WERI-Rb-1 (cell line): ENCODE results near the gene SNAP23.

Source experiments
- DNase-seq: peaks from one replicate; pipeline ENCODE4 v3.0.0-alpha.2; 2020
- H3K27ac ChIP-seq: fragments of 250-450 bp; sonication (Bioruptor Pico); 2 replicates; pipeline ENCODE4 v1.5.1; 2020; ENCODE audit warnings: mild to moderate bottlenecking, moderate library complexity
- H3K27me3 ChIP-seq: fragments of 250-450 bp; sonication (Bioruptor Pico); 2 replicates; pipeline ENCODE4 v1.5.1; 2021; ENCODE audit warnings: mild to moderate bottlenecking, low read depth, moderate library complexity; ENCODE audit not compliant: insufficient read depth, severe bottlenecking
- H3K36me3 ChIP-seq: fragments of 250-450 bp; sonication (Bioruptor Pico); 2 replicates; pipeline ENCODE4 v1.5.1; 2020; ENCODE audit warnings: mild to moderate bottlenecking, moderate library complexity
- H3K4me3 ChIP-seq: 2 replicates; pipeline ENCODE4 v1.5.1; 2011; ENCODE audit warnings: low read depth, mild to moderate bottlenecking, control low read depth, low read length
- H3K9me3 ChIP-seq: fragments of 250-450 bp; sonication (Bioruptor Pico); 2 replicates; pipeline ENCODE4 v1.5.1; 2021; ENCODE audit warnings: mild to moderate bottlenecking, moderate library complexity; ENCODE audit not compliant: severe bottlenecking
- TF ChIP-seq, protein P1 (sequence below): IDR thresholded peaks from 2 replicates; pipeline ENCODE4 v1.5.1; 2011; ENCODE audit warnings: low read depth, mild to moderate bottlenecking, control low read depth, inconsistent platforms, low read length

SNAP23 gene

DNA sequence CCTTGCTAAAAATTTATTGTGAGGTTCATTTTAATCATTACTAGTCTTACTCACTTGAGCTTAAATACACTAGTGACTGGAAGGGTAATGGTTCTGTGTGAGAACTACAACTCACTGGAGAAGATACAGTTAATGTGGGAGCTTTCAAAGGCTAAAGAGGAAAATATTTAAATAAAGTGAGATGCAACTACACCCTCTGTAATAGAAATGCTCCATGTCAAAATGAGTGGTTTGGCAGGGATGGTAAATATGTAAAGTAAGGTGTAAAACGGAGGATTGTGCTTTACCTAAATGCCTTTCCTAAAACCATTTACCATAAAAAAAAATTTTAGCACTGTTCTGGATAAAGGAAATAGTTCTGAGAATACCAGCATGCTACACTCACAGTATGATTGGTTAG lies 37.8 kb downstream of the SNAP23 start:
- TF ChIP-seq, protein P1, sequence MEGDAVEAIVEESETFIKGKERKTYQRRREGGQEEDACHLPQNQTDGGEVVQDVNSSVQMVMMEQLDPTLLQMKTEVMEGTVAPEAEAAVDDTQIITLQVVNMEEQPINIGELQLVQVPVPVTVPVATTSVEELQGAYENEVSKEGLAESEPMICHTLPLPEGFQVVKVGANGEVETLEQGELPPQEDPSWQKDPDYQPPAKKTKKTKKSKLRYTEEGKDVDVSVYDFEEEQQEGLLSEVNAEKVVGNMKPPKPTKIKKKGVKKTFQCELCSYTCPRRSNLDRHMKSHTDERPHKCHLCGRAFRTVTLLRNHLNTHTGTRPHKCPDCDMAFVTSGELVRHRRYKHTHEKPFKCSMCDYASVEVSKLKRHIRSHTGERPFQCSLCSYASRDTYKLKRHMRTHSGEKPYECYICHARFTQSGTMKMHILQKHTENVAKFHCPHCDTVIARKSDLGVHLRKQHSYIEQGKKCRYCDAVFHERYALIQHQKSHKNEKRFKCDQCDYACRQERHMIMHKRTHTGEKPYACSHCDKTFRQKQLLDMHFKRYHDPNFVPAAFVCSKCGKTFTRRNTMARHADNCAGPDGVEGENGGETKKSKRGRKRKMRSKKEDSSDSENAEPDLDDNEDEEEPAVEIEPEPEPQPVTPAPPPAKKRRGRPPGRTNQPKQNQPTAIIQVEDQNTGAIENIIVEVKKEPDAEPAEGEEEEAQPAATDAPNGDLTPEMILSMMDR: no peak
- Histone ChIP-seq H3K27me3 (no peaks in the 10 kb centered on the region), H3K4me3 (no peak overlapping the region), H3K36me3 (peaks cover 25% of the 10 kb centered on the region), H3K9me3 (no peaks in the 10 kb centered on the region), H3K27ac (no peak overlapping the region)
- no peak for DNase-seq

DNA sequence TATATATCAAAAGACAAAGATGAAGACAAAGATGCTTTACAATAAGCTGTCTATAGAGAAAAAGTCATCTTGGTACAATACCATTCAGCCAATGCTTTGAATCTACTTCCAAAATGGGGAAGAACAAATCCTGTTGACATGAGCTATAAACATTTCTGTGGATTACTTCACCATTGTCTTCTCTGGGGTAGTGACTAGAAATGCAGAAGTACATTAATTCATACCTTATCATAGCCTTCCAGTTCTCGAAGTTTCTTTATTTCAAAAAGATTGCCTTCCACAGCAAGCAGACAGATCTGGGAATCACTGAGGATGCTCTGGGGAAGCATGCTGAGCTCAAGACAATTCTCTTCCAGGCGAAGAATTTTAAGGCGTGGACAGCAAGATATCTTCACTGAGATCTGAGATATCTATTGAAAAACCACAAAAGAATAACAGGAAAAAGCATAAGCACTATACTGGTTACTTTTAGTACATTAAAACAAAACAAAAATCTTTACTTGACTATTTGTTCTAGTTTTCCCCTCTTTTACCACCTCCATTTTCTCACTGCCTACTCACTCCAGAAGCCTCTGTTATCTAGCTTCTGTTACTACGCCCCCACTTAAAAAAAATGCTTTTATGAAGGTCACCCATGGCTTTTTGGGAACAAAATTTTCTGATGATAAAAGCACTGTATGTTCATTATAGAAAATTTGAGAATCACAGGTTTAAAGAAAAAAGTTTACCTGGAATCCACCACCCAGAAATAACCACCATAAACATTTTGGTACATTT lies 49.6 kb downstream of the SNAP23 start:
- Histone ChIP-seq H3K36me3 (peaks cover 52% of the 10 kb centered on the region), H3K27me3 (no peaks in the 10 kb centered on the region), H3K27ac (no peak overlapping the region), H3K4me3 (no peak overlapping the region), H3K9me3 (no peaks in the 10 kb centered on the region)
- DNase-seq: no peak
- TF ChIP-seq, protein P1: no peak

DNA sequence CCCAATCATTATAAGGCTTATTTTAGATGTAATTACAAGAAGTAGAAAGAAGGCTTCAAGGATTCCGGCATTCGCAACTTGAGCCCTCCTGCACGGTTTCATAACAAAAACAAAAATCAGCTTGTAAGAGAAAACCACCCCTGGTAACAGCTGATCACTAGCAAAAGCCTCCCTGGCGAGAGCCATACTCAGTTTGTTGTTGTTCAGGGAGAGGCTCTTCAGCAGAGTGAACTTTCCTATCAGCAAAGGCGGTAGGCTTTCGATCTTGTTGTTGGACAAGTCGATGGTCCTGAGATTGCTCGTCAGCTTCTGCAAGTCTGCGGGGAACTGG lies 52.4 kb downstream of the SNAP23 start:
- Histone ChIP-seq H3K27ac (peak overlapping the region; percentile 95), H3K36me3 (peaks cover 43% of the 10 kb centered on the region), H3K9me3 (no peaks in the 10 kb centered on the region), H3K27me3 (no peaks in the 10 kb centered on the region), H3K4me3 (peak overlapping the region; percentile 99)
- TF ChIP-seq, protein P1: no peak
- no peak for DNase-seq

DNA sequence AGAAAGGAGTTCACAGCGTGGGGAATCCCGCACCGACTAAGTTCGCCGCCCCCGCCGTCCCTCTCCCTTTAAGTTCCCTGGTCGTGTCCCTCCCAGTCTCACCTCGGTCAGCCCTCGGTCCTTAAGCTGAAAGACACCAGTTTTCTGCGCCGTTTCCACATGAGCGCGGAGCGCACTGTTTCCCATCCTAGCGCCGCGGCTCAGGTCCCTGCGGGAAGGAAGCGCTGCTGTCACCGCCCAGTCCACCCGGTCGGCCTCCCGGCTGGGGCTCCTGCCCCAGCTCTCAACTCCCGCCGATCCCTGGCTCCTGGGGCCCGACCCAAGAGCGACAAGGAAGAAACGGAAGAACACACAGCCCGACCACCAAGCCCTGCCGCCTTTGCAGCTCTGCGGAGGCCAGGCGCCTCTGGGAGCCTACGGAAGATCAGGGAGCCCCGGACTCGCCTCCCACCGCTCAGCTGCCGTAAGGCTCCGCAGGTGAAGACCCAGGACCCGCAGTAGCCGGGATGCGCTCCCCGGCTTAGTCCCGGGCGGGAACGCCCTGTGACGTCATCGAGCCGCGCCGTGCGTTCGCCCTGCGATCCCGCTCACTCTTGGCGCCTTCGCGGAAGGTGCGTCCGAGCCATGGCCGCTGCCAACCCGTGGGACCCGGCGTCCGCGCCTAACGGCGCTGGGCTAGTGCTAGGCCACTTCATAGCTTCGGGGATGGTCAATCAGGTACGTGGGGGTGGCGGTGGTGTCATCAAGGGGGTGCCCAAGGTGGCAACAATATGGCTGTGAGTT lies 53.0 kb downstream of the SNAP23 start, which contains the start of the genes HAUS2 and LRRC57:
TSS of gene HAUS2 (plus strand) at position 590 of the 783 bp plus-strand sequence. CDS start at position 625, 35 bp downstream.
TSS of gene LRRC57 (minus strand) at position 545 of the 783 bp plus-strand sequence. CDS start at position 186, 359 bp downstream.
- Histone ChIP-seq H3K9me3 (no peaks in the 10 kb centered on the region), H3K27ac (peak within 1 kb of the TSS; percentile 95), H3K4me3 (peak within 1 kb of the TSS; percentile 99), H3K27me3 (no peaks in the 10 kb centered on the region), H3K36me3 (peaks cover 38% of the 10 kb centered on the region)
- peak; percentile 91 for DNase-seq
- TF ChIP-seq, protein P1: no peak

DNA sequence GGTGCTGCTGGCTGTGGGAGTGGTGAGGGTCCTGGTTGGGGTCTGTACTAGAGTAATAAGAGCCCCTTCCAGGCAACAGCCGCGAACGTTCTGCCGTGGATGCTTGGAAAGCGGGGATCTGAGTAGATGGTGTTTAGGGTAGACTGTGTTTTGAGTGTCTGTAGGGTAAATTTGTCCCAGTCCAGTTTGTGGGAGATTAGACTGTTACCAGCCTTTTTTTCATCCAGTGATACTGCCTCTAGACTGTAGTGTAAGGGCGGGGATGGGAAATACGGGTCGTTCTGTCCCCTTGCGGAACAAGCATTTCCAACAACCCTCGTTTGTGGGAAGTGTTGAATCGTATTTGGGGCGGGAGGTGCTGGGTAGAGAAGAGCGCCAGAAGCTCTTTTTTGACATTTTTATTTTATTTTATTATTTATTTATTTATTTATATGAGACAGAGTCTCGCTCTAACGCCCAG lies 53.6 kb downstream of the SNAP23 start:
- peak overlapping the region; percentile 95 for H3K27ac ChIP-seq
- DNase-seq: peak; percentile 44

More for the DNA sequence above, 53.6 kb downstream of the SNAP23 start:
- TF ChIP-seq, protein P1: no peak
- peak overlapping the region; percentile 99 for H3K4me3 ChIP-seq
- no peaks in the 10 kb centered on the region for H3K27me3 ChIP-seq
- peaks cover 35% of the 10 kb centered on the region for H3K36me3 ChIP-seq
- H3K9me3 ChIP-seq: no peaks in the 10 kb centered on the region
